ENCODE measurements around the gene METTL8. TPM values are rescaled to one million over a fixed set of nuclear protein-coding genes. Genes with fewer than 3 reads are reported as not detected.
"Not testable (repeated sequence)": the region's sequence is repeated elsewhere in the genome, so short reads cannot be mapped to it uniquely, and the experiment has no call there.

Gene METTL8
- total and polyA plus RNA-seq, 8 donors: 3.6 to 42.9 (median 7.0) TPM

DNA sequence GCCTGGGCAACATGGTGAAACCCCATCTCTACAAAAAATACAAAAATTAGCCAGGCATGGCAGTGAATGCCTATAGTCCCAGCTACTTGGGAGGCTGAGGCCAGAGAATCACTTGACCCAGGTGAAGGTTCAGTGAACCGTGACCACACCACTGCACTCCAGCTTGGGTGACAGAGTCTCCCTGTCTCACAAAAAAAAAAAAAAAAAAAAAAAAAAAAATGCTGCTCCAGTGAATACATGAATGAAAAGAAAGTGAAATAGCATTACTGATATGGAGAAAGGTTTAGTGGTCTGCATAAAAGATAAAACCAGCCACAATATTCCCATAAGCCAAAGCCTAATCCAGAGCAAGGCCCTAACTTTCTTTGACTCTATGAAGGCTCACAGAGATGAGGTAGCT lies 44.5 kb downstream of the METTL8 start:
- intact Hi-C loops (cut with DNase I; ENCODE audit: low total_unique reads): no loop called here
- 94 to 100% (median 100%) methylated on average over 1 of the region's 1 CpG for WGBS, 5 donors
- Histone ChIP-seq H3K27ac (no peak overlapping the region), H3K4me3 (no peak overlapping the region), H3K27me3 (no peaks in the 10 kb centered on the region), H3K9me3 (no peaks in the 10 kb centered on the region), H3K4me1 (no peaks in the 10 kb centered on the region), H3K36me3 (peaks cover 0 to 4% (median 0%) of the 10 kb centered on the region in 4 donors)
- no peak for DNase-seq
- no peak for TF ChIP-seq POLR2AphosphoS5 (IDR thresholded peaks at IDR 0.05)
- no peak for TF ChIP-seq POLR2A (IDR thresholded peaks at IDR 0.05)
- TF ChIP-seq, protein P1, sequence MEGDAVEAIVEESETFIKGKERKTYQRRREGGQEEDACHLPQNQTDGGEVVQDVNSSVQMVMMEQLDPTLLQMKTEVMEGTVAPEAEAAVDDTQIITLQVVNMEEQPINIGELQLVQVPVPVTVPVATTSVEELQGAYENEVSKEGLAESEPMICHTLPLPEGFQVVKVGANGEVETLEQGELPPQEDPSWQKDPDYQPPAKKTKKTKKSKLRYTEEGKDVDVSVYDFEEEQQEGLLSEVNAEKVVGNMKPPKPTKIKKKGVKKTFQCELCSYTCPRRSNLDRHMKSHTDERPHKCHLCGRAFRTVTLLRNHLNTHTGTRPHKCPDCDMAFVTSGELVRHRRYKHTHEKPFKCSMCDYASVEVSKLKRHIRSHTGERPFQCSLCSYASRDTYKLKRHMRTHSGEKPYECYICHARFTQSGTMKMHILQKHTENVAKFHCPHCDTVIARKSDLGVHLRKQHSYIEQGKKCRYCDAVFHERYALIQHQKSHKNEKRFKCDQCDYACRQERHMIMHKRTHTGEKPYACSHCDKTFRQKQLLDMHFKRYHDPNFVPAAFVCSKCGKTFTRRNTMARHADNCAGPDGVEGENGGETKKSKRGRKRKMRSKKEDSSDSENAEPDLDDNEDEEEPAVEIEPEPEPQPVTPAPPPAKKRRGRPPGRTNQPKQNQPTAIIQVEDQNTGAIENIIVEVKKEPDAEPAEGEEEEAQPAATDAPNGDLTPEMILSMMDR (IDR thresholded peaks at IDR 0.05): no peak
- no peak for TF ChIP-seq EP300 (IDR thresholded peaks at IDR 0.05)

DNA sequence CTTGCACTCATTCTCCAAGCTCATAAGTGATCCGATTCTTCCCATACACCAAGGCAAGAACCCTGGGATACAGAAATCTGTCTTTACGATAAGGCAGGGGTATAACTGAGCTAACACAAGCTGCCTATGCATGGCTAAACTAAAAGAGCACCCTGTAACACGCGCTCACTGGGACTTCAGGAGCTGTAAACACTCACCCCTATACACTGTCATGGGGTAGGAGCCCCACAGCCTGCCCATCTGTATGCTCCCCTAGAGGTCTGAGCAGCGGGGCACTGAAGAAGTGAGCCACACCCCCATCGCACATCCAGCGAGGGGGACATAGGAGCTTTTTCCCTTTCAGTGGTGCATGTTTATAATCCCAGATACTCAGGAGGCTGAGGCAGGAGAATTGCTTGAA lies 46.7 kb downstream of the METTL8 start:
- Histone ChIP-seq H3K4me1 (no peaks in the 10 kb centered on the region), H3K9me3 (peaks cover 0 to 4% (median under 1%) of the 10 kb centered on the region in 4 donors), H3K4me3 (no peak overlapping the region), H3K27me3 (no peaks in the 10 kb centered on the region), H3K27ac (no peak overlapping the region), H3K36me3 (peaks cover 0 to 4% (median 0%) of the 10 kb centered on the region in 4 donors)
- DNase-seq: no peak
- intact Hi-C loops (cut with DNase I; ENCODE audit: low total_unique reads): no loop called here
- TF ChIP-seq POLR2A (IDR thresholded peaks at IDR 0.05) (no peak), EP300 (IDR thresholded peaks at IDR 0.05) (no peak), POLR2AphosphoS5 (IDR thresholded peaks at IDR 0.05) (no peak)
- TF ChIP-seq, protein P1 (IDR thresholded peaks at IDR 0.05): no peak
- WGBS, 5 donors: 90 to 95% (median 91%) methylated on average over 4 to 7 of the region's 7 CpGs

DNA sequence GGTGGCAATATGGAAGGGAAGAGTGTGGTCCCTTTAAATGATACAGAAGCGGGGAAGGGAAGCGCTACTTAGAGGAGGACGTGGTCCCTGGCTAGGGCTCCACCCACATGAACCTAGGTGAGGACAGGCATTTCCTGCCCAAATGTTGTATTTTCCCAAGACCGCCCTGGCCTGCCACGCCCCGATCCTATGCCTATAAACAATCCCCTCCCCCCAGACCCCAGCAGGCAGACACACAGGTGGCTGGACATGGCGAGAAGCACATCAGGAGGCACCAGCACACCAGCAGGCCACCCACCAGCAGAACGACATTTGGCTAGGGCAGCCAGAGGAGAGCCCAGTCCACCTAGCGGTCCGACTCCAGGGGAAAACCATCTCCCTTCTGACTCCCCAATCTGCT lies 47.2 kb downstream of the METTL8 start:
- Histone ChIP-seq H3K36me3 (peaks cover 0 to 4% (median 0%) of the 10 kb centered on the region in 4 donors), H3K27ac (no peak overlapping the region), H3K27me3 (no peaks in the 10 kb centered on the region), H3K9me3 (peaks cover 0 to 4% (median 2%) of the 10 kb centered on the region in 4 donors), H3K4me3 (no peak overlapping the region), H3K4me1 (no peaks in the 10 kb centered on the region)
- WGBS, 5 donors: 83 to 93% (median 90%) methylated on average over 10 of the region's 10 CpGs
- no peak for DNase-seq
- no peak for TF ChIP-seq POLR2AphosphoS5 (IDR thresholded peaks at IDR 0.05)
- TF ChIP-seq, protein P1 (IDR thresholded peaks at IDR 0.05): no peak
- no peak for TF ChIP-seq POLR2A (IDR thresholded peaks at IDR 0.05)
- no peak for TF ChIP-seq EP300 (IDR thresholded peaks at IDR 0.05)
- intact Hi-C loops (cut with DNase I; ENCODE audit: low total_unique reads): no loop called here

DNA sequence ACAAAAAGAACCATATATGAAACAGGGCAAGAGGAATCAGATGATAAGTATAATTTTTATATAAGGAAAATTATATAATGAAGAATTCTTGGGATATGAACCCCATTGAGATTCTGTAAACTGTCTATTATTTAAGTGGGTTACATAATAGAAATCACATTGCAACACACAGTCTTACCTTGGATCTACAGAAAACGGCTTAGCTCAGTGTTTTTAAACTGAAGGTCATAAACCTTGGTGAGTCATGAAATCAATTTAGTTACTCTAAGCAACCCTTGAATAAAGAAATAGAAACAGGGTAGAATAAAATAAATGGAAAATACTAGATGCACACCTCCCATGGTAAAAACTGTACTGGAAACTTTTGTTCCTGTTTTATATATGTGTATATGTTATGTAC lies 50.7 kb downstream of the METTL8 start:
- H3K36me3 ChIP-seq: peaks cover 0 to 4% (median 1%) of the 10 kb centered on the region in 4 donors
- no peaks in the 10 kb centered on the region for H3K4me1 ChIP-seq
- intact Hi-C loops (cut with DNase I; ENCODE audit: low total_unique reads): no loop called here
- no peaks in the 10 kb centered on the region for H3K27me3 ChIP-seq
- H3K27ac ChIP-seq: no peak overlapping the region
- DNase-seq: no peak
- WGBS, 5 donors: 57 to 70% (median 59%) methylated on average over 1 of the region's 1 CpG
- peaks cover 0 to 25% (median 10%) of the 10 kb centered on the region in 4 donors for H3K9me3 ChIP-seq
- H3K4me3 ChIP-seq: no peak overlapping the region
- TF ChIP-seq EP300 (IDR thresholded peaks at IDR 0.05) (no peak), POLR2A (IDR thresholded peaks at IDR 0.05) (no peak), POLR2AphosphoS5 (IDR thresholded peaks at IDR 0.05) (no peak)
- TF ChIP-seq, protein P1 (IDR thresholded peaks at IDR 0.05): no peak

DNA sequence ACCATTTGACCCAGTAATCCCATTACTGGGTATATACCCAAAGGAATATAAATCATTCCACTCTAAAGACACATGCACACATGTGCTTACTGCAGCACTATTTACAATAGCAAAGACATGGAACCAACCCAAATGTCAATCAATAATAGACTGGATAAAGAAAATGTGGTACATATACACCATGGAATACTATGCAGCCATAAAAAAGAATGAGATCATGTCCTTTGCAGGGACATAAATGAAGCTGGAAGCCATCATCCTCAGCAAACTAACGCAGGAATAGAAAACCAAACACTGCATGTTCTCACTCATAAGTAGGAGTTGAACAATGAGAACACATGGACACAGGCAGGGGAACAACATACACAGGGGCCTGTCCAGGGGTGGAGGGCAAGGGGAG lies 51.6 kb downstream of the METTL8 start:
- H3K4me3 ChIP-seq; H3K27me3 ChIP-seq; H3K36me3 ChIP-seq; H3K27ac ChIP-seq; H3K4me1 ChIP-seq; intact Hi-C loops (cut with DNase I; ENCODE audit: low total_unique reads); DNase-seq: not testable (repeated sequence)
- 89 to 100% (median 96%) methylated on average over 1 of the region's 1 CpG for WGBS, 5 donors
- H3K9me3 ChIP-seq: peaks cover 0 to 30% (median 14%) of the 10 kb centered on the region in 4 donors

DNA sequence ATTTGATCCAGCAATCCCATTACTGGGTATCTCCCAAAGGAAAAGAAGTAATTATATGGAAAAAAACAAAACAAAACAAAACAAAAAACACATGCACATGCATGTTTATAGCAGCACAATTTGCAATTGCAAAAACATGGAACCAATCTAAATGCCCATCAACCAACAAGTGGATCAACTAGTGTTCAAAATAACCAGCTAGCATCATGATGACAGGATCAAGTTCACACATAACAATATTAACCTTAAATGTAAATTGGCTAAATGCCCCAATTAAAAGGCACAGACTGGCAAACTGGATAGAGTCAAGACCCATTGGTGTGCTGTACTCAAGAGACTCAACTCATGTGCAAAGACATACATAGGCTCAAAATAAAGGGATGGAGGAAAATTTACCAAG lies 55.9 kb downstream of the METTL8 start:
- H3K4me1 ChIP-seq; H3K27ac ChIP-seq; H3K36me3 ChIP-seq; intact Hi-C loops (cut with DNase I; ENCODE audit: low total_unique reads); DNase-seq; H3K4me3 ChIP-seq; H3K27me3 ChIP-seq: not testable (repeated sequence)
- peaks cover 0 to 36% (median 15%) of the 10 kb centered on the region in 4 donors for H3K9me3 ChIP-seq
